H1 (cell line): ENCODE results near the gene ANP32A. TPM values are rescaled to one million over a fixed set of nuclear protein-coding genes. Genes with fewer than 3 reads are reported as not detected.

Experiments used
- CTCF ChIA-PET: fragments of 300-600 bp; sonication (Branson Sonifier 250); formaldehyde crosslinking; loops from one replicate; lab custom pipeline; 2021; ENCODE audit not compliant: partially characterized antibody; lab: Charles Lee
- POLR2A ChIA-PET: fragments of 300-600 bp; sonication (Branson Sonifier 250); formaldehyde crosslinking; loops from one replicate; lab custom pipeline; 2021; ENCODE audit warnings: inconsistent platforms; ENCODE audit not compliant: partially characterized antibody; lab: Charles Lee
- DNase-seq, 2 experiments: peaks; one replicate each; pipeline versions ENCODE4 v3.0.0 to v3.0.0-alpha.2; 2010 to 2022; ENCODE audit warnings: low spot score in 2 of 2, low read depth in 1 of 2, mixed read lengths in 1 of 2
- FAIRE-seq: peaks from 2 replicates; lab custom pipeline; 2011; peaks lifted over from hg19 to GRCh38; lab: Jason Lieb, UNC
- H2AFZ ChIP-seq: 2 replicates; pipeline ENCODE4 v1.8.1; 2012; ENCODE audit warnings: low read length, inconsistent platforms
- H2AK5ac ChIP-seq: 2 replicates; pipeline ENCODE4 v1.6.1; 2013; ENCODE audit warnings: low read depth, low read length
- H2BK120ac ChIP-seq: replicated peaks from 2 replicates; pipeline ENCODE3; 2013; ENCODE audit warnings: low read depth, low read length, inconsistent platforms
- H2BK12ac ChIP-seq: 2 replicates; pipeline ENCODE4 v1.6.1; 2013; ENCODE audit warnings: low read depth, low read length
- H2BK15ac ChIP-seq: 2 replicates; pipeline ENCODE4 v1.6.1; 2013; ENCODE audit warnings: low read length
- H2BK20ac ChIP-seq: 2 replicates; pipeline ENCODE4 v1.6.1; 2013; ENCODE audit warnings: low read length
- H2BK5ac ChIP-seq: 2 replicates; pipeline ENCODE4 v1.6.1; 2013; ENCODE audit warnings: low read depth, low read length
- H3K14ac ChIP-seq: 2 replicates; pipeline ENCODE4 v1.6.1; 2013; ENCODE audit warnings: inconsistent platforms; ENCODE audit not compliant: insufficient read length
- H3K18ac ChIP-seq: 2 replicates; pipeline ENCODE4 v1.6.1; 2013; ENCODE audit warnings: low read length; ENCODE audit errors: extremely low read depth
- H3K23ac ChIP-seq: 2 replicates; pipeline ENCODE4 v1.6.1; 2013; ENCODE audit warnings: inconsistent platforms; ENCODE audit not compliant: insufficient read length
- H3K23me2 ChIP-seq: 2 replicates; pipeline ENCODE4 v1.6.1; 2013; ENCODE audit warnings: low read depth, low read length
- H3K27ac ChIP-seq: 2 replicates; pipeline ENCODE4 v1.6.1; 2011; ENCODE audit warnings: low read depth, low read length, inconsistent platforms
- H3K27me3 ChIP-seq, 4 experiments: replicated peaks in 1 of 4; 1 replicate in 1 of 4; 2 replicates in 3 of 4; pipeline versions ENCODE4 v1.6.1 to v1.8.1; 2011 to 2013; ENCODE audit warnings: low read length in 3 of 4, mild to moderate bottlenecking in 3 of 4, inconsistent platforms in 2 of 4, mixed read lengths in 2 of 4, moderate library complexity in 1 of 4; ENCODE audit not compliant: control insufficient read depth in 3 of 4, insufficient read depth in 3 of 4; ENCODE audit errors: extremely low read depth in 1 of 4
- H3K36me3 ChIP-seq, 4 experiments: 2 replicates each; pipeline versions ENCODE4 v1.6.1 to v1.8.1; 2011 to 2013; ENCODE audit warnings: mild to moderate bottlenecking in 4 of 4, low read length in 3 of 4, moderate library complexity in 2 of 4, control low read depth in 1 of 4, inconsistent platforms in 1 of 4; ENCODE audit not compliant: insufficient read depth in 4 of 4, control insufficient read depth in 2 of 4
- H3K4ac ChIP-seq: replicated peaks from 2 replicates; pipeline ENCODE3; 2013; ENCODE audit warnings: low read length, low read depth, mixed read lengths, inconsistent platforms; ENCODE audit not compliant: insufficient read length
- H3K4me1 ChIP-seq, 4 experiments: replicated peaks in 1 of 4; 1 replicate in 1 of 4; 2 replicates in 3 of 4; pipeline versions ENCODE4 v1.6.1 to v1.8.1; 2011 to 2013; ENCODE audit warnings: low read length in 3 of 4, inconsistent platforms in 2 of 4, mixed read lengths in 1 of 4; ENCODE audit not compliant: insufficient read depth in 4 of 4, control insufficient read depth in 3 of 4
- H3K4me2 ChIP-seq, 2 experiments: 2 replicates each; pipeline versions ENCODE4 v1.6.1 to v1.8.1; 2011 to 2013; ENCODE audit warnings: low read depth in 2 of 2, low read length in 2 of 2, control low read depth in 1 of 2, inconsistent platforms in 1 of 2, mild to moderate bottlenecking in 1 of 2; ENCODE audit not compliant: insufficient read depth in 1 of 2
- H3K4me3 ChIP-seq, 4 experiments: fragments of 200-600, 300-600 bp in 1 of 4; sonication (generic), shearing (Covaris generic), sonication (Bioruptor Twin) in 1 of 4; 2 replicates each; pipeline versions ENCODE4 v1.5.1 to v1.8.1; 2011 to 2016; ENCODE audit warnings: low read length in 4 of 4, low read depth in 3 of 4, control low read depth in 2 of 4, inconsistent platforms in 2 of 4, mild to moderate bottlenecking in 2 of 4, mixed read lengths in 1 of 4, moderate library complexity in 1 of 4; ENCODE audit not compliant: insufficient read depth in 2 of 4; ENCODE audit errors: extremely low read depth in 1 of 4
- H3K56ac ChIP-seq: replicated peaks from 2 replicates; pipeline ENCODE3; 2013; ENCODE audit warnings: low read depth, mild to moderate bottlenecking, mixed read lengths, low read length, inconsistent platforms; ENCODE audit not compliant: insufficient read length
- H3K79me1 ChIP-seq: 2 replicates; pipeline ENCODE4 v1.6.1; 2013; ENCODE audit warnings: low read depth, low read length, control low read depth
- H3K79me2 ChIP-seq, 2 experiments: 2 replicates each; pipeline versions ENCODE4 v1.6.1 to v1.8.1; 2012 to 2013; ENCODE audit warnings: low read length in 2 of 2, mild to moderate bottlenecking in 2 of 2, inconsistent platforms in 1 of 2; ENCODE audit not compliant: insufficient read depth in 2 of 2, control insufficient read depth in 1 of 2
- H3K9ac ChIP-seq, 4 experiments: replicated peaks in 1 of 4; 1 replicate in 1 of 4; 2 replicates in 3 of 4; pipeline versions ENCODE4 v1.6.1 to v1.8.1; 2011 to 2013; ENCODE audit warnings: low read depth in 3 of 4, low read length in 3 of 4, control low read depth in 2 of 4, mild to moderate bottlenecking in 2 of 4, moderate library complexity in 2 of 4, inconsistent platforms in 1 of 4; ENCODE audit errors: extremely low read depth in 1 of 4
- H3K9me3 ChIP-seq, 2 experiments: 2 replicates each; pipeline versions ENCODE4 v1.6.1 to v1.8.1; 2012 to 2013; ENCODE audit warnings: mild to moderate bottlenecking in 2 of 2, moderate library complexity in 2 of 2, control low read depth in 1 of 2, inconsistent platforms in 1 of 2, low read depth in 1 of 2, low read length in 1 of 2, mixed read lengths in 1 of 2; ENCODE audit not compliant: insufficient read depth in 2 of 2
- H4K20me1 ChIP-seq, 2 experiments: replicated peaks in 1 of 2; 2 replicates each; pipeline versions ENCODE3 to v1.8.1; 2011 to 2013; ENCODE audit warnings: inconsistent platforms in 2 of 2, low read length in 2 of 2, mild to moderate bottlenecking in 1 of 2; ENCODE audit not compliant: insufficient read depth in 2 of 2, control insufficient read depth in 1 of 2
- H4K5ac ChIP-seq: 2 replicates; pipeline ENCODE4 v1.6.1; 2013; ENCODE audit warnings: low read length, low read depth, mixed read lengths, inconsistent platforms; ENCODE audit not compliant: insufficient read length
- H4K8ac ChIP-seq: 2 replicates; pipeline ENCODE4 v1.8.0; 2013; ENCODE audit warnings: mild to moderate bottlenecking, moderate library complexity, low read length, inconsistent platforms; ENCODE audit not compliant: insufficient read depth; ENCODE audit errors: extremely low read depth
- H4K91ac ChIP-seq: replicated peaks from 2 replicates; pipeline ENCODE3; 2013; ENCODE audit warnings: low read length, mixed read lengths, inconsistent platforms; ENCODE audit not compliant: insufficient read length
- CBX5 ChIP-seq: fragments of 300-800, 300-1000 bp; sonication (generic); IDR thresholded peaks from 2 replicates; pipeline ENCODE4 v1.7.1; 2016; ENCODE audit warnings: antibody characterized with exemption, low read length, low read depth
- NANOG ChIP-seq: IDR thresholded peaks from 2 replicates; pipeline ENCODE4 v1.6.1; 2011; ENCODE audit warnings: low read length, low read depth, mild to moderate bottlenecking, inconsistent platforms; ENCODE audit not compliant: insufficient read depth, poor library complexity, severe bottlenecking
- SP2 ChIP-seq: IDR thresholded peaks from 2 replicates; pipeline ENCODE4 v1.6.1; 2012; ENCODE audit warnings: mild to moderate bottlenecking, low read length, inconsistent platforms
- SRF ChIP-seq: IDR thresholded peaks from 2 replicates; pipeline ENCODE4 v1.6.1; 2011; ENCODE audit warnings: mild to moderate bottlenecking, low read depth, low read length, moderate library complexity
- TAF1 ChIP-seq: IDR thresholded peaks from 2 replicates; pipeline ENCODE4 v1.6.1; 2011; ENCODE audit warnings: mild to moderate bottlenecking, low read depth, low read length
- polyA plus RNA-seq, 7 experiments: library from polyadenylated mRNA; depleted of rRNA in 3 of 7; stranded (reverse) in 5 of 7; unstranded in 2 of 7; fragments of >200 nt in 5 of 7; fragments of 200-250 nt in 2 of 7; gene quantifications; 1 replicate in 5 of 7; 2 replicates in 1 of 7; 4 replicates in 1 of 7; pipeline versions ENCODE4 v1.2.1 to v1.2.3, GENCODE V29; 2011 to 2013; ENCODE audit warnings: missing spikeins in 2 of 7, mixed read lengths in 2 of 7
- total RNA-seq: library from RNA; stranded (reverse); fragmentation: NEBNext Ultra II Directional; extraction: Animal tissue kit (Norgen Biotek cat#: 25700); gene quantifications from 2 replicates; pipeline ENCODE4 v1.2.1, GENCODE V29; 2021
- TF ChIP-seq, protein P1 (sequence below), 3 experiments: IDR thresholded peaks; 1 replicate in 2 of 3; 2 replicates in 1 of 3; pipeline versions ENCODE4 v1.5.1 to v1.6.1; 2011; ENCODE audit warnings: low read length in 3 of 3, mild to moderate bottlenecking in 3 of 3, inconsistent platforms in 2 of 3, low read depth in 1 of 3, moderate library complexity in 1 of 3; ENCODE audit not compliant: insufficient read depth in 1 of 3; ENCODE audit errors: control extremely low read depth in 1 of 3

ANP32A gene
- total and polyA plus RNA-seq, 2 of the 8 experiments (the other 6 are each of a cell fraction or from before 2014, with no cell fraction given), result 70.8 to 295 TPM

DNA sequence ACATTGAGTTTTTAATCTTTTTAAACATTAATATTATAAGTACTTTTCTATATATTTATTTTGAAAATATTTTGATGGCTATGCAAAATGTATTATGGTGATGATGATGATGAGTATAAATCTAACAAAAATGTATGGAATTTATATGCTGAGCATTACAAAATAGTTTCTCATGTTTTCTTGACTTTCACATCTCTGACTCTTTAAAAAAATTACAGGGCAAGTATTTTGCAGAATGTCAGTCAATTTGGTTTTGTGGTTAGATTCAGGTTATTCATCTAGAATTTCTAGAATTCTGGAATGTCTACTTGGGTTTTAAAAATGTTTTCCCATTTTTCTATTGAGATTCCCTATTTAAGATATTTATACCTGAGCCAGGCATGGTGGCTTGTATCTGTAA, 41.7 kb upstream of the ANP32A start:
- Histone ChIP-seq H3K79me2 (no peaks in the 10 kb centered on the region), H3K56ac (no peak overlapping the region), H4K5ac (no peak overlapping the region), H3K27me3 (no peaks in the 10 kb centered on the region), H3K79me1 (no peaks in the 10 kb centered on the region), H3K36me3 (no peaks in the 10 kb centered on the region), H4K8ac (no peak overlapping the region), H2BK20ac (no peak overlapping the region), H2AFZ (no peak overlapping the region), H3K9me3 (peaks cover 8 to 22% of the 10 kb centered on the region in 2 experiments), H2AK5ac (no peak overlapping the region), H3K14ac (no peak overlapping the region), H3K4me3 (no peak overlapping the region), H3K4me2 (no peak overlapping the region), H2BK5ac (no peak overlapping the region), H2BK15ac (no peak overlapping the region), H3K27ac (no peak overlapping the region), H2BK12ac (no peak overlapping the region), H2BK120ac (no peak overlapping the region), H3K23ac (no peak overlapping the region), H4K20me1 (no peaks in the 10 kb centered on the region), H3K18ac (no peak overlapping the region), H3K9ac (no peak overlapping the region), H3K4me1 (no peaks in the 10 kb centered on the region), H4K91ac (no peak overlapping the region), H3K23me2 (no peaks in the 10 kb centered on the region; the same call in 1 of the 2 replicates), H3K4ac (no peak overlapping the region)
- CTCF ChIA-PET, result interaction anchor here (1.6 kb wide), 1 partner anchor 13 kb away, joined by 6 read pairs; no protein-coding TSS in a partner anchor
- TF ChIP-seq CBX5 (no peak), TAF1 (no peak), NANOG (no peak), SP2 (no peak), SRF (no peak)
- TF ChIP-seq, protein P1, sequence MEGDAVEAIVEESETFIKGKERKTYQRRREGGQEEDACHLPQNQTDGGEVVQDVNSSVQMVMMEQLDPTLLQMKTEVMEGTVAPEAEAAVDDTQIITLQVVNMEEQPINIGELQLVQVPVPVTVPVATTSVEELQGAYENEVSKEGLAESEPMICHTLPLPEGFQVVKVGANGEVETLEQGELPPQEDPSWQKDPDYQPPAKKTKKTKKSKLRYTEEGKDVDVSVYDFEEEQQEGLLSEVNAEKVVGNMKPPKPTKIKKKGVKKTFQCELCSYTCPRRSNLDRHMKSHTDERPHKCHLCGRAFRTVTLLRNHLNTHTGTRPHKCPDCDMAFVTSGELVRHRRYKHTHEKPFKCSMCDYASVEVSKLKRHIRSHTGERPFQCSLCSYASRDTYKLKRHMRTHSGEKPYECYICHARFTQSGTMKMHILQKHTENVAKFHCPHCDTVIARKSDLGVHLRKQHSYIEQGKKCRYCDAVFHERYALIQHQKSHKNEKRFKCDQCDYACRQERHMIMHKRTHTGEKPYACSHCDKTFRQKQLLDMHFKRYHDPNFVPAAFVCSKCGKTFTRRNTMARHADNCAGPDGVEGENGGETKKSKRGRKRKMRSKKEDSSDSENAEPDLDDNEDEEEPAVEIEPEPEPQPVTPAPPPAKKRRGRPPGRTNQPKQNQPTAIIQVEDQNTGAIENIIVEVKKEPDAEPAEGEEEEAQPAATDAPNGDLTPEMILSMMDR (IDR thresholded peaks at IDR 0.05; ENCODE audit: control extremely low read depth in 1 of 3, insufficient read depth in 1 of 3, low read depth in 1 of 3, low read length in 3 of 3), result no peak
- FAIRE-seq (no peak), DNase-seq (no peak)
- POLR2A ChIA-PET, result no interaction called here
